ENCODE data around the gene STRN. TPM values are rescaled to one million over a fixed set of nuclear protein-coding genes. Genes with fewer than 3 reads are reported as not detected.
"Not testable (repeated sequence)": the region's sequence is repeated elsewhere in the genome, so short reads cannot be mapped to it uniquely, and the experiment has no call there.

The STRN gene
- total and polyA plus RNA-seq, 9 of the 15 experiments (the other 6 are each of a cell fraction or from before 2014, with no cell fraction given) = 1.3 to 31.2 (median 20.0) TPM

- H3K27ac ChIP-seq (ENCODE audit: extremely low read depth, low read depth, low read length) = no peak overlapping the region
- FAIRE-seq = no peak
- H3K9ac ChIP-seq (ENCODE audit: insufficient read depth in 1 of 2, low read depth in 2 of 2, low read length in 2 of 2) = no peak overlapping the region
- H3K9me3 ChIP-seq (replicated peaks; ENCODE audit: control insufficient read depth, insufficient read depth, low read depth, low read length) = no peaks in the 10 kb centered on the region
- peaks cover 3% of the 10 kb centered on the region; the same call in 1 of the 3 replicates for H3K36me3 ChIP-seq (ENCODE audit: control insufficient read depth, insufficient read depth, low read length)
- no peak overlapping the region for H3K4me3 ChIP-seq
- ChIA-PET CTCF (ENCODE audit: low intra/inter-chr PET ratio) (no interaction called here), POLR2A (interaction anchor here (0.7 to 1.9 kb wide), 2 partner anchors 12 to 14 kb away, joined by 3 to 4 read pairs; no protein-coding TSS in a partner anchor)
- no peak for TF ChIP-seq RUNX1 (IDR thresholded peaks at IDR 0.05; ENCODE audit: low read depth)
- TF ChIP-seq PATZ1 (CRISPR knock-in tag; IDR thresholded peaks at IDR 0.05; ENCODE audit: borderline replicate concordance) = no peak
- H4K20me1 ChIP-seq (replicated peaks; ENCODE audit: control insufficient read depth, insufficient read depth, low read length) = no peaks in the 10 kb centered on the region
- peaks cover 0 to 9% of the 10 kb centered on the region in 2 experiments; a peak in 2 of 5 replicates for H3K4me1 ChIP-seq (replicated peaks in 1 of 2; ENCODE audit: control insufficient read depth in 2 of 2, insufficient read depth in 2 of 2, low read length in 2 of 2)
- WGBS (ENCODE audit: insufficient coverage, low coverage, missing lambda C conversion rate) = 29% methylated on average over 1 of the region's 1 CpG
- intact Hi-C loops (cut with micrococcal nuclease) (no loop called here), in situ Hi-C loops (cut with MboI) (no loop called here)
- H3K27me3 ChIP-seq (ENCODE audit: control insufficient read depth in 2 of 2, insufficient read depth in 2 of 2, low read length in 2 of 2) = no peaks in the 10 kb centered on the region
- ATAC-seq = no peak
- H3K9me1 ChIP-seq (ENCODE audit: control insufficient read depth, insufficient read depth, low read length) = no peaks in the 10 kb centered on the region
- no TSS peak for BruUV-seq (replicated peaks)
- no peak overlapping the region for H3K4me2 ChIP-seq (ENCODE audit: insufficient read depth, low read length)
- H2AFZ ChIP-seq (ENCODE audit: low read depth, low read length) = no peak overlapping the region
- H3K79me2 ChIP-seq (ENCODE audit: control insufficient read depth, insufficient read depth, low read length) = peaks cover 43% of the 10 kb centered on the region
- DNase-seq (ENCODE audit: extremely low read depth in 1 of 4, low spot score in 3 of 4) = no peak
These were observed 16.5 kb downstream of the STRN start for GRCh38 chr2:36949845-36950244.

DNA sequence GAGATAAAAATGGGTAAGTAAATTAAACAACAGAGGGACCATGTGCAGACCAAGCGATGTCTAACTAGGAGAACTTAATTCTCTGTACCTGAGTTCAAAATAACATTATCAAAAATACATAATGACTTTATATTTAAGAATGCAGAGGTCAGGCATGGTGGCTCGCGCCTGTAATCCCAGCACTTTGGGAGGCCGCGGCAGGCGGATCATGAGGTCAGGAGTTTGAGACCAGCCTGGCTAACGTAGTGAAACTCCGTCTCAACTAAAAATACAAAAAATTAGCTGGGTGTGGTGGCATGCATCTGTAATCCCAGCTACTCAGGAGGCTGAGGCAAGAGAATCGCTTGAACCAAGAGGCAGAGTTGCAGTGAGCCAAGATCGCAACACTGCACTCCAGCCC, 21.1 kb downstream of the STRN start:
- H3K27ac ChIP-seq (ENCODE audit: extremely low read depth, low read depth, low read length); in situ Hi-C loops (cut with MboI); ATAC-seq; H3K27me3 ChIP-seq (ENCODE audit: control insufficient read depth in 2 of 2, insufficient read depth in 2 of 2, low read length in 2 of 2); DNase-seq (ENCODE audit: extremely low read depth in 1 of 4, low spot score in 3 of 4); intact Hi-C loops (cut with micrococcal nuclease); H3K9ac ChIP-seq (ENCODE audit: insufficient read depth in 1 of 2, low read depth in 2 of 2, low read length in 2 of 2); H3K4me3 ChIP-seq; H2AFZ ChIP-seq (ENCODE audit: low read depth, low read length); H3K36me3 ChIP-seq (ENCODE audit: control insufficient read depth, insufficient read depth, low read length); H3K9me1 ChIP-seq (ENCODE audit: control insufficient read depth, insufficient read depth, low read length); FAIRE-seq; CTCF ChIA-PET (ENCODE audit: low intra/inter-chr PET ratio); H3K9me3 ChIP-seq (replicated peaks; ENCODE audit: control insufficient read depth, insufficient read depth, low read depth, low read length); BruUV-seq (replicated peaks); POLR2A ChIA-PET; H3K4me2 ChIP-seq (ENCODE audit: insufficient read depth, low read length); H4K20me1 ChIP-seq (replicated peaks; ENCODE audit: control insufficient read depth, insufficient read depth, low read length): not testable (repeated sequence)
- Histone ChIP-seq H3K4me1 (replicated peaks in 1 of 2; ENCODE audit: control insufficient read depth in 2 of 2, insufficient read depth in 2 of 2, low read length in 2 of 2) (peaks cover 0 to 10% of the 10 kb centered on the region in 2 experiments; a peak in 3 of 5 replicates), H3K79me2 (ENCODE audit: control insufficient read depth, insufficient read depth, low read length) (peaks cover 37% of the 10 kb centered on the region)
- 88% methylated on average over 10 of the region's 10 CpGs for WGBS (ENCODE audit: insufficient coverage, low coverage, missing lambda C conversion rate)
- peak; percentile 92 for TF ChIP-seq ZBTB33 (CRISPR knock-in tag; IDR thresholded peaks at IDR 0.05)
- TF ChIP-seq, protein P1, sequence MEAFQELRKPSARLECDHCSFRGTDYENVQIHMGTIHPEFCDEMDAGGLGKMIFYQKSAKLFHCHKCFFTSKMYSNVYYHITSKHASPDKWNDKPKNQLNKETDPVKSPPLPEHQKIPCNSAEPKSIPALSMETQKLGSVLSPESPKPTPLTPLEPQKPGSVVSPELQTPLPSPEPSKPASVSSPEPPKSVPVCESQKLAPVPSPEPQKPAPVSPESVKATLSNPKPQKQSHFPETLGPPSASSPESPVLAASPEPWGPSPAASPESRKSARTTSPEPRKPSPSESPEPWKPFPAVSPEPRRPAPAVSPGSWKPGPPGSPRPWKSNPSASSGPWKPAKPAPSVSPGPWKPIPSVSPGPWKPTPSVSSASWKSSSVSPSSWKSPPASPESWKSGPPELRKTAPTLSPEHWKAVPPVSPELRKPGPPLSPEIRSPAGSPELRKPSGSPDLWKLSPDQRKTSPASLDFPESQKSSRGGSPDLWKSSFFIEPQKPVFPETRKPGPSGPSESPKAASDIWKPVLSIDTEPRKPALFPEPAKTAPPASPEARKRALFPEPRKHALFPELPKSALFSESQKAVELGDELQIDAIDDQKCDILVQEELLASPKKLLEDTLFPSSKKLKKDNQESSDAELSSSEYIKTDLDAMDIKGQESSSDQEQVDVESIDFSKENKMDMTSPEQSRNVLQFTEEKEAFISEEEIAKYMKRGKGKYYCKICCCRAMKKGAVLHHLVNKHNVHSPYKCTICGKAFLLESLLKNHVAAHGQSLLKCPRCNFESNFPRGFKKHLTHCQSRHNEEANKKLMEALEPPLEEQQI (IDR thresholded peaks at IDR 0.05) = 0 out of 2 replicates have a peak, but pooled peaks have one; percentile 65

Measured in K562 (cell line).